GM23338 (cell line): ENCODE measurements around the gene SEMA6B. TPM values are rescaled to one million over a fixed set of nuclear protein-coding genes. Genes with fewer than 3 reads are reported as not detected.

Source experiments
- ATAC-seq: fragments of 200-7000 bp; cut with Tn5 transposase; 3 replicates; pipeline ENCODE4 v1.9.1; 2020
- DNase-seq: peaks from one replicate; pipeline ENCODE4 v3.0.0-alpha.2; 2015; ENCODE audit warnings: low spot score
- H2AFZ ChIP-seq: fragments of 200-600 bp; sonication (generic); 2 replicates; pipeline ENCODE4 v1.8.0; 2016; ENCODE audit warnings: antibody characterized with exemption, mild to moderate bottlenecking, moderate library complexity
- H3F3A ChIP-seq: fragments of 200-600 bp; sonication (generic); replicated peaks from 2 replicates; pipeline ENCODE4 v1.8.0; 2017; ENCODE audit warnings: antibody characterized with exemption, mixed run types, low read depth
- H3K27ac ChIP-seq: fragments of 200-600 bp; sonication (generic); 2 replicates; pipeline ENCODE4 v1.6.1; 2016; ENCODE audit warnings: low read depth
- H3K27me3 ChIP-seq: fragments of 200-600 bp; sonication (generic); 2 replicates; pipeline ENCODE4 v1.8.0; 2016; ENCODE audit warnings: mild to moderate bottlenecking, mixed run types, moderate library complexity; ENCODE audit not compliant: insufficient read depth
- H3K36me3 ChIP-seq: fragments of 200-600 bp; sonication (generic); 2 replicates; pipeline ENCODE4 v1.8.0; 2016; ENCODE audit warnings: mild to moderate bottlenecking; ENCODE audit not compliant: insufficient read depth
- H3K4me1 ChIP-seq: fragments of 200-600 bp; sonication (generic); 2 replicates; pipeline ENCODE4 v1.8.0; 2016; ENCODE audit warnings: mild to moderate bottlenecking, moderate library complexity; ENCODE audit not compliant: insufficient read depth
- H3K4me2 ChIP-seq: fragments of 200-600 bp; sonication (generic); 2 replicates; pipeline ENCODE4 v1.7.1; 2017; ENCODE audit warnings: mixed run types
- H3K4me3 ChIP-seq: fragments of 200-600 bp; sonication (generic); 2 replicates; pipeline ENCODE4 v1.6.1; 2016; ENCODE audit warnings: mixed run types
- H3K79me2 ChIP-seq: fragments of 200-600 bp; sonication (generic); replicated peaks from 2 replicates; pipeline ENCODE4 v1.8.0; 2017; ENCODE audit warnings: mild to moderate bottlenecking; ENCODE audit not compliant: insufficient read depth
- H3K9me2 ChIP-seq: fragments of 200-600 bp; sonication (generic); 2 replicates; pipeline ENCODE4 v1.8.0; 2017; ENCODE audit not compliant: insufficient read depth
- H4K20me1 ChIP-seq: fragments of 200-600 bp; sonication (generic); replicated peaks from 2 replicates; pipeline ENCODE4 v1.8.0; 2017; ENCODE audit warnings: mild to moderate bottlenecking; ENCODE audit not compliant: insufficient read depth
- H3K27ac Mint-ChIP-seq: 2 replicates; pipeline ENCODE4 v1.8.0; 2020; ENCODE audit warnings: inconsistent platforms, mild to moderate bottlenecking, moderate library complexity, mixed read lengths
- H3K27me3 Mint-ChIP-seq: 3 replicates; pipeline ENCODE4 v1.8.0; 2022; ENCODE audit warnings: low read depth, mild to moderate bottlenecking, moderate library complexity, mixed read lengths, inconsistent platforms; ENCODE audit not compliant: insufficient read depth, poor library complexity
- H3K36me3 Mint-ChIP-seq: 3 replicates; pipeline ENCODE4 v1.8.0; 2021; ENCODE audit warnings: low read depth, mild to moderate bottlenecking, inconsistent platforms, moderate library complexity, mixed read lengths
- H3K4me1 Mint-ChIP-seq: 3 replicates; pipeline ENCODE4 v1.8.0; 2020; ENCODE audit warnings: mild to moderate bottlenecking, inconsistent platforms, mixed read lengths
- H3K4me3 Mint-ChIP-seq: 3 replicates; pipeline ENCODE4 v1.8.0; 2021; ENCODE audit warnings: moderate library complexity, mild to moderate bottlenecking, inconsistent platforms, mixed read lengths
- H3K9me3 Mint-ChIP-seq: 3 replicates; pipeline ENCODE4 v1.8.0; 2020; ENCODE audit warnings: moderate library complexity, mild to moderate bottlenecking, inconsistent platforms, mixed read lengths
- EZH2 ChIP-seq: fragments of 200-600 bp; sonication (generic); IDR thresholded peaks from one replicate; pipeline ENCODE4 v1.8.0; 2017; ENCODE audit warnings: antibody characterized with exemption, mild to moderate bottlenecking, low read depth; ENCODE audit not compliant: unreplicated experiment
- EZH2phosphoT487 ChIP-seq: fragments of 200-600 bp; sonication (generic); IDR thresholded peaks from one replicate; pipeline ENCODE4 v1.8.1; 2018; ENCODE audit warnings: antibody characterized with exemption; ENCODE audit not compliant: unreplicated experiment
- JUNB ChIP-seq: IDR thresholded peaks from one replicate; pipeline ENCODE4 v1.6.1; 2016; ENCODE audit warnings: antibody characterized with exemption; ENCODE audit not compliant: unreplicated experiment
- NANOG ChIP-seq: IDR thresholded peaks from 2 replicates; pipeline ENCODE4 v1.6.1; 2016; ENCODE audit warnings: antibody characterized with exemption, borderline replicate concordance
- STAT1 ChIP-seq: IDR thresholded peaks from one replicate; pipeline ENCODE4 v1.6.1; 2016; ENCODE audit warnings: antibody characterized with exemption; ENCODE audit not compliant: unreplicated experiment
- ZNF114 ChIP-seq: fragments of 250-450 bp; sonication (Bioruptor Pico); IDR thresholded peaks from 2 replicates; pipeline ENCODE4 v1.5.0; 2020; ENCODE audit warnings: mild to moderate bottlenecking, moderate library complexity
- ZNF331 ChIP-seq: fragments of 250-450 bp; sonication (Bioruptor Pico); IDR thresholded peaks from 2 replicates; pipeline ENCODE4 v1.5.0; 2020; ENCODE audit warnings: low read depth, mild to moderate bottlenecking, moderate library complexity
- polyA plus RNA-seq: library from polyadenylated mRNA; unstranded; fragments of >200 nt; fragmentation: Nextera tagmentation; extraction: Ambion mirVana; gene quantifications from 2 replicates; pipeline ENCODE4 v1.2.1, GENCODE V29; 2016
- total RNA-seq: library from RNA; depleted of rRNA; stranded (reverse); fragments of >200 nt; shearing (Covaris generic); gene quantifications from 2 replicates; pipeline ENCODE4 v1.2.3, GENCODE V29; 2014
- TF ChIP-seq, protein P1 (sequence below): fragments of 250-450 bp; sonication (Bioruptor Pico); IDR thresholded peaks from 2 replicates; pipeline ENCODE4 v1.5.0; 2020; ENCODE audit warnings: mild to moderate bottlenecking, moderate library complexity

SEMA6B gene
- total and polyA plus RNA-seq, 2 experiments from 2014 or later = 5.3 to 42.7 TPM

DNA sequence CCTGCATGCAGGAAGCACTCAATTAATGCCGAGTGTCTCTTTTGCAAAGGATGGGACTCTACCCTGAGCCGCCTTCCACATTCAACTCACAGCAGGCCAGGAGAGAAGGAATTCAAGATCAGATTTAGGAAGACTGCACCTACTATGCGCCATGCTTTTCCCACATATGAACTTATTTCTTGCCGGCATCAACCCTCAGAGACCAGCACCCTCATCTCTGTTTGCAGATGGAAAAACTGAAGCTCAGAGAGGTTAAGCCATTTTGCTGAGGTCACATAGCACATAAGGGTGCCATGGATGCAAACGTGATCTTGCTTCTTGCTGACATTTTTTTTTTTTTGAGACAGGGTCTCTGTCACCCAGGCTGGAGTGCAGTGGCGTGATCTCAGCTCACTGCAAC, 14.2 kb upstream of the SEMA6B start (continued):
- TF ChIP-seq, protein P1, sequence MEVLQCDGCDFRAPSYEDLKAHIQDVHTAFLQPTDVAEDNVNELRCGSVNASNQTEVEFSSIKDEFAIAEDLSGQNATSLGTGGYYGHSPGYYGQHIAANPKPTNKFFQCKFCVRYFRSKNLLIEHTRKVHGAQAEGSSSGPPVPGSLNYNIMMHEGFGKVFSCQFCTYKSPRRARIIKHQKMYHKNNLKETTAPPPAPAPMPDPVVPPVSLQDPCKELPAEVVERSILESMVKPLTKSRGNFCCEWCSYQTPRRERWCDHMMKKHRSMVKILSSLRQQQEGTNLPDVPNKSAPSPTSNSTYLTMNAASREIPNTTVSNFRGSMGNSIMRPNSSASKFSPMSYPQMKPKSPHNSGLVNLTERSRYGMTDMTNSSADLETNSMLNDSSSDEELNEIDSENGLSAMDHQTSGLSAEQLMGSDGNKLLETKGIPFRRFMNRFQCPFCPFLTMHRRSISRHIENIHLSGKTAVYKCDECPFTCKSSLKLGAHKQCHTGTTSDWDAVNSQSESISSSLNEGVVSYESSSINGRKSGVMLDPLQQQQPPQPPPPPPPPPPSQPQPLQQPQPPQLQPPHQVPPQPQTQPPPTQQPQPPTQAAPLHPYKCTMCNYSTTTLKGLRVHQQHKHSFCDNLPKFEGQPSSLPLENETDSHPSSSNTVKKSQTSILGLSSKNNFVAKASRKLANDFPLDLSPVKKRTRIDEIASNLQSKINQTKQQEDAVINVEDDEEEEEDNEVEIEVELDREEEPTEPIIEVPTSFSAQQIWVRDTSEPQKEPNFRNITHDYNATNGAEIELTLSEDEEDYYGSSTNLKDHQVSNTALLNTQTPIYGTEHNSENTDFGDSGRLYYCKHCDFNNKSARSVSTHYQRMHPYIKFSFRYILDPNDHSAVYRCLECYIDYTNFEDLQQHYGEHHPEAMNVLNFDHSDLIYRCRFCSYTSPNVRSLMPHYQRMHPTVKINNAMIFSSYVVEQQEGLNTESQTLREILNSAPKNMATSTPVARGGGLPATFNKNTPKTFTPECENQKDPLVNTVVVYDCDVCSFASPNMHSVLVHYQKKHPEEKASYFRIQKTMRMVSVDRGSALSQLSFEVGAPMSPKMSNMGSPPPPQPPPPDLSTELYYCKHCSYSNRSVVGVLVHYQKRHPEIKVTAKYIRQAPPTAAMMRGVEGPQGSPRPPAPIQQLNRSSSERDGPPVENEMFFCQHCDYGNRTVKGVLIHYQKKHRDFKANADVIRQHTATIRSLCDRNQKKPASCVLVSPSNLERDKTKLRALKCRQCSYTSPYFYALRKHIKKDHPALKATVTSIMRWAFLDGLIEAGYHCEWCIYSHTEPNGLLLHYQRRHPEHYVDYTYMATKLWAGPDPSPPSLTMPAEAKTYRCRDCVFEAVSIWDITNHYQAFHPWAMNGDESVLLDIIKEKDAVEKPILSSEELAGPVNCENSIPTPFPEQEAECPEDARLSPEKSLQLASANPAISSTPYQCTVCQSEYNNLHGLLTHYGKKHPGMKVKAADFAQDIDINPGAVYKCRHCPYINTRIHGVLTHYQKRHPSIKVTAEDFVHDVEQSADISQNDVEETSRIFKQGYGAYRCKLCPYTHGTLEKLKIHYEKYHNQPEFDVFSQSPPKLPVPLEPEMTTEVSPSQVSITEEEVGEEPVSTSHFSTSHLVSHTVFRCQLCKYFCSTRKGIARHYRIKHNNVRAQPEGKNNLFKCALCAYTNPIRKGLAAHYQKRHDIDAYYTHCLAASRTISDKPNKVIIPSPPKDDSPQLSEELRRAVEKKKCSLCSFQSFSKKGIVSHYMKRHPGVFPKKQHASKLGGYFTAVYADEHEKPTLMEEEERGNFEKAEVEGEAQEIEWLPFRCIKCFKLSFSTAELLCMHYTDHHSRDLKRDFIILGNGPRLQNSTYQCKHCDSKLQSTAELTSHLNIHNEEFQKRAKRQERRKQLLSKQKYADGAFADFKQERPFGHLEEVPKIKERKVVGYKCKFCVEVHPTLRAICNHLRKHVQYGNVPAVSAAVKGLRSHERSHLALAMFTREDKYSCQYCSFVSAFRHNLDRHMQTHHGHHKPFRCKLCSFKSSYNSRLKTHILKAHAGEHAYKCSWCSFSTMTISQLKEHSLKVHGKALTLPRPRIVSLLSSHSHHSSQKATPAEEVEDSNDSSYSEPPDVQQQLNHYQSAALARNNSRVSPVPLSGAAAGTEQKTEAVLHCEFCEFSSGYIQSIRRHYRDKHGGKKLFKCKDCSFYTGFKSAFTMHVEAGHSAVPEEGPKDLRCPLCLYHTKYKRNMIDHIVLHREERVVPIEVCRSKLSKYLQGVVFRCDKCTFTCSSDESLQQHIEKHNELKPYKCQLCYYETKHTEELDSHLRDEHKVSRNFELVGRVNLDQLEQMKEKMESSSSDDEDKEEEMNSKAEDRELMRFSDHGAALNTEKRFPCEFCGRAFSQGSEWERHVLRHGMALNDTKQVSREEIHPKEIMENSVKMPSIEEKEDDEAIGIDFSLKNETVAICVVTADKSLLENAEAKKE (CRISPR knock-in tag) = no peak
- TF ChIP-seq NANOG (no peak), EZH2phosphoT487 (no peak), JUNB (no peak), STAT1 (no peak), ZNF331 (CRISPR knock-in tag) (no peak), ZNF114 (CRISPR knock-in tag) (no peak)

- Histone ChIP-seq H3K9me2 (no peaks in the 10 kb centered on the region), H3F3A (peaks cover 14% of the 10 kb centered on the region), H3K79me2 (peaks cover 6% of the 10 kb centered on the region; the same call in 1 of the 2 replicates), H3K27ac (no peak overlapping the region), H3K4me1 (peaks cover 14% of the 10 kb centered on the region), H3K27me3 (no peaks in the 10 kb centered on the region), H3K36me3 (no peaks in the 10 kb centered on the region), H3K4me2 (no peak overlapping the region), H3K4me3 (no peak overlapping the region), H4K20me1 (peaks cover 14% of the 10 kb centered on the region), H2AFZ (no peak overlapping the region)
- Mint-ChIP-seq H3K27me3 (peaks cover 3% of the 10 kb centered on the region), H3K4me3 (no peak overlapping the region), H3K4me1 (peaks cover 17% of the 10 kb centered on the region), H3K9me3 (no peaks in the 10 kb centered on the region), H3K27ac (no peak overlapping the region), H3K36me3 (no peaks in the 10 kb centered on the region)
- DNase-seq = no peak
- ATAC-seq = no peak
- no peak for TF ChIP-seq EZH2
- TF ChIP-seq ZNF331 (CRISPR knock-in tag) = no peak
- TF ChIP-seq, protein P1 (CRISPR knock-in tag) = no peak
- TF ChIP-seq NANOG = no peak
These were observed 11.9 kb upstream of the SEMA6B start for GRCh38 chr19:4571305-4571917.
